Sigmoid colon (tissue), 4 donors: ENCODE data around the gene FILIP1.

Experiments used
- CTCF ChIP-seq, 4 experiments: fragments of 450-650 bp in 3 of 4; fragments of 200-600 bp in 1 of 4; IDR thresholded peaks; one replicate each; pipeline ENCODE4 v1.5.1; 2016 to 2019; ENCODE audit warnings: antibody characterized with exemption in 4 of 4, mild to moderate bottlenecking in 3 of 4, moderate library complexity in 2 of 4
- EP300 ChIP-seq, 4 donors: sonication (generic); formaldehyde crosslinking; IDR thresholded peaks; one replicate each; pipeline ENCODE4 v1.6.1; 2017; ENCODE audit warnings: antibody characterized with exemption in 4 of 4
- POLR2A ChIP-seq, 2 donors: fragments of 450-650 bp; IDR thresholded peaks; one replicate each; pipeline ENCODE4 v1.6.1; 2016; ENCODE audit warnings: antibody characterized with exemption in 2 of 2, mild to moderate bottlenecking in 2 of 2, moderate library complexity in 2 of 2
- POLR2AphosphoS5 ChIP-seq, 4 donors: sonication (generic); formaldehyde crosslinking; IDR thresholded peaks; one replicate each; pipeline ENCODE4 v1.6.1; 2017; ENCODE audit warnings: antibody characterized with exemption in 4 of 4

- no peak for TF ChIP-seq POLR2A (IDR thresholded peaks at IDR 0.05)
- no peak for TF ChIP-seq CTCF (IDR thresholded peaks at IDR 0.05)
- TF ChIP-seq POLR2AphosphoS5 (IDR thresholded peaks at IDR 0.05), result no peak
- TF ChIP-seq EP300 (IDR thresholded peaks at IDR 0.05), result no peak
These were observed 66.3 kb downstream of the FILIP1 start for GRCh38 chr6:75427329-75427728.
